ENCODE data around the gene DRG2.

- TF ChIP-seq FOS (IDR thresholded peaks at IDR 0.05; ENCODE audit: borderline replicate concordance, extremely low read depth, insufficient read length): no peak
- TF ChIP-seq, protein P1, sequence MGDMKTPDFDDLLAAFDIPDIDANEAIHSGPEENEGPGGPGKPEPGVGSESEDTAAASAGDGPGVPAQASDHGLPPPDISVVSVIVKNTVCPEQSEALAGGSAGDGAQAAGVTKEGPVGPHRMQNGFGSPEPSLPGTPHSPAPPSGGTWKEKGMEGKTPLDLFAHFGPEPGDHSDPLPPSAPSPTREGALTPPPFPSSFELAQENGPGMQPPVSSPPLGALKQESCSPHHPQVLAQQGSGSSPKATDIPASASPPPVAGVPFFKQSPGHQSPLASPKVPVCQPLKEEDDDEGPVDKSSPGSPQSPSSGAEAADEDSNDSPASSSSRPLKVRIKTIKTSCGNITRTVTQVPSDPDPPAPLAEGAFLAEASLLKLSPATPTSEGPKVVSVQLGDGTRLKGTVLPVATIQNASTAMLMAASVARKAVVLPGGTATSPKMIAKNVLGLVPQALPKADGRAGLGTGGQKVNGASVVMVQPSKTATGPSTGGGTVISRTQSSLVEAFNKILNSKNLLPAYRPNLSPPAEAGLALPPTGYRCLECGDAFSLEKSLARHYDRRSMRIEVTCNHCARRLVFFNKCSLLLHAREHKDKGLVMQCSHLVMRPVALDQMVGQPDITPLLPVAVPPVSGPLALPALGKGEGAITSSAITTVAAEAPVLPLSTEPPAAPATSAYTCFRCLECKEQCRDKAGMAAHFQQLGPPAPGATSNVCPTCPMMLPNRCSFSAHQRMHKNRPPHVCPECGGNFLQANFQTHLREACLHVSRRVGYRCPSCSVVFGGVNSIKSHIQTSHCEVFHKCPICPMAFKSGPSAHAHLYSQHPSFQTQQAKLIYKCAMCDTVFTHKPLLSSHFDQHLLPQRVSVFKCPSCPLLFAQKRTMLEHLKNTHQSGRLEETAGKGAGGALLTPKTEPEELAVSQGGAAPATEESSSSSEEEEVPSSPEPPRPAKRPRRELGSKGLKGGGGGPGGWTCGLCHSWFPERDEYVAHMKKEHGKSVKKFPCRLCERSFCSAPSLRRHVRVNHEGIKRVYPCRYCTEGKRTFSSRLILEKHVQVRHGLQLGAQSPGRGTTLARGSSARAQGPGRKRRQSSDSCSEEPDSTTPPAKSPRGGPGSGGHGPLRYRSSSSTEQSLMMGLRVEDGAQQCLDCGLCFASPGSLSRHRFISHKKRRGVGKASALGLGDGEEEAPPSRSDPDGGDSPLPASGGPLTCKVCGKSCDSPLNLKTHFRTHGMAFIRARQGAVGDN (IDR thresholded peaks at IDR 0.05): no peak
- TF ChIP-seq POLR2AphosphoS2 (IDR thresholded peaks at IDR 0.05; ENCODE audit: low read depth, low read length): no peak
- TF ChIP-seq RCOR1 (conservative IDR thresholded peaks at IDR 0.05; ENCODE audit: low read depth, low read length): no peak
- TF ChIP-seq EZH2 (IDR thresholded peaks at IDR 0.05; ENCODE audit: borderline replicate concordance, control insufficient read depth, low read depth, low read length): no peak
- TF ChIP-seq, protein P2, sequence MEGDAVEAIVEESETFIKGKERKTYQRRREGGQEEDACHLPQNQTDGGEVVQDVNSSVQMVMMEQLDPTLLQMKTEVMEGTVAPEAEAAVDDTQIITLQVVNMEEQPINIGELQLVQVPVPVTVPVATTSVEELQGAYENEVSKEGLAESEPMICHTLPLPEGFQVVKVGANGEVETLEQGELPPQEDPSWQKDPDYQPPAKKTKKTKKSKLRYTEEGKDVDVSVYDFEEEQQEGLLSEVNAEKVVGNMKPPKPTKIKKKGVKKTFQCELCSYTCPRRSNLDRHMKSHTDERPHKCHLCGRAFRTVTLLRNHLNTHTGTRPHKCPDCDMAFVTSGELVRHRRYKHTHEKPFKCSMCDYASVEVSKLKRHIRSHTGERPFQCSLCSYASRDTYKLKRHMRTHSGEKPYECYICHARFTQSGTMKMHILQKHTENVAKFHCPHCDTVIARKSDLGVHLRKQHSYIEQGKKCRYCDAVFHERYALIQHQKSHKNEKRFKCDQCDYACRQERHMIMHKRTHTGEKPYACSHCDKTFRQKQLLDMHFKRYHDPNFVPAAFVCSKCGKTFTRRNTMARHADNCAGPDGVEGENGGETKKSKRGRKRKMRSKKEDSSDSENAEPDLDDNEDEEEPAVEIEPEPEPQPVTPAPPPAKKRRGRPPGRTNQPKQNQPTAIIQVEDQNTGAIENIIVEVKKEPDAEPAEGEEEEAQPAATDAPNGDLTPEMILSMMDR (IDR thresholded peaks at IDR 0.05 in 2 of 3, conservative IDR thresholded peaks at IDR 0.05 in 1 of 3; ENCODE audit: control insufficient read depth in 2 of 3, extremely low read depth in 1 of 3, insufficient read depth in 1 of 3, low read depth in 3 of 3, low read length in 3 of 3): no peak
- TF ChIP-seq PAX5 (IDR thresholded peaks at IDR 0.05; ENCODE audit: borderline replicate concordance, low read depth, low read length): no peak
- TF ChIP-seq NFYB (IDR thresholded peaks at IDR 0.05; ENCODE audit: insufficient read depth, low read depth, low read length): no peak
- TF ChIP-seq SMC3 (IDR thresholded peaks at IDR 0.05; ENCODE audit: borderline replicate concordance, low read length): no peak
- TF ChIP-seq MXI1 (IDR thresholded peaks at IDR 0.05; ENCODE audit: low read depth, low read length): no peak
- TF ChIP-seq MAX (IDR thresholded peaks at IDR 0.05; ENCODE audit: low read depth, low read length): no peak
- TF ChIP-seq ZNF207 (IDR thresholded peaks at IDR 0.05; ENCODE audit: borderline replicate concordance): no peak
- TF ChIP-seq ZNF24 (IDR thresholded peaks at IDR 0.05): no peak
These were observed 8.2 kb upstream of the DRG2 start for GRCh38 chr17:18079543-18079942.
